ENCODE data around the gene RINT1.

The RINT1 gene

GRCh38 chr7:105532709-105533460, 884 bp downstream of the RINT1 start:
- H3K9ac ChIP-seq (ENCODE audit: low read length): peak overlapping the region; percentile 93
- no peaks in the 10 kb centered on the region for H3K9me3 ChIP-seq (replicated peaks; ENCODE audit: insufficient read depth, low read length)
- H3K4me1 ChIP-seq (ENCODE audit: low read length): peaks cover 10% of the 10 kb centered on the region
- H3K36me3 ChIP-seq (replicated peaks; ENCODE audit: insufficient read depth, low read length): no peaks in the 10 kb centered on the region
- H4K20me1 ChIP-seq (ENCODE audit: insufficient read depth, low read length): no peaks in the 10 kb centered on the region
- no peak for TF ChIP-seq EZH2 (optimal IDR thresholded peaks at IDR 0.05; ENCODE audit: low read depth, low read length)
- no peak for TF ChIP-seq EZH2phosphoT487 (IDR thresholded peaks at IDR 0.05; ENCODE audit: low read length)
- TF ChIP-seq, protein P1, sequence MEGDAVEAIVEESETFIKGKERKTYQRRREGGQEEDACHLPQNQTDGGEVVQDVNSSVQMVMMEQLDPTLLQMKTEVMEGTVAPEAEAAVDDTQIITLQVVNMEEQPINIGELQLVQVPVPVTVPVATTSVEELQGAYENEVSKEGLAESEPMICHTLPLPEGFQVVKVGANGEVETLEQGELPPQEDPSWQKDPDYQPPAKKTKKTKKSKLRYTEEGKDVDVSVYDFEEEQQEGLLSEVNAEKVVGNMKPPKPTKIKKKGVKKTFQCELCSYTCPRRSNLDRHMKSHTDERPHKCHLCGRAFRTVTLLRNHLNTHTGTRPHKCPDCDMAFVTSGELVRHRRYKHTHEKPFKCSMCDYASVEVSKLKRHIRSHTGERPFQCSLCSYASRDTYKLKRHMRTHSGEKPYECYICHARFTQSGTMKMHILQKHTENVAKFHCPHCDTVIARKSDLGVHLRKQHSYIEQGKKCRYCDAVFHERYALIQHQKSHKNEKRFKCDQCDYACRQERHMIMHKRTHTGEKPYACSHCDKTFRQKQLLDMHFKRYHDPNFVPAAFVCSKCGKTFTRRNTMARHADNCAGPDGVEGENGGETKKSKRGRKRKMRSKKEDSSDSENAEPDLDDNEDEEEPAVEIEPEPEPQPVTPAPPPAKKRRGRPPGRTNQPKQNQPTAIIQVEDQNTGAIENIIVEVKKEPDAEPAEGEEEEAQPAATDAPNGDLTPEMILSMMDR (IDR thresholded peaks at IDR 0.05; ENCODE audit: low read length): no peak
- H3K4me2 ChIP-seq (ENCODE audit: low read depth, low read length): peak overlapping the region; percentile 96
- H3K79me2 ChIP-seq (ENCODE audit: low read length): peaks cover 37% of the 10 kb centered on the region
- no peak for DNase-seq
- peak overlapping the region; percentile 82 for H2AFZ ChIP-seq (ENCODE audit: low read length)
- peak overlapping the region; percentile 98 for H3K4me3 ChIP-seq (ENCODE audit: low read length)
- peak overlapping the region; percentile 78; the same call in 1 of the 2 replicates for H3K27ac ChIP-seq (ENCODE audit: low read length)
- H3F3A ChIP-seq (ENCODE audit: insufficient read depth, low read length): peaks cover 12% of the 10 kb centered on the region
- no peaks in the 10 kb centered on the region for H3K9me2 ChIP-seq (replicated peaks; ENCODE audit: insufficient read depth, low read length)
- H3K27me3 ChIP-seq (replicated peaks; ENCODE audit: insufficient read depth, low read length): no peaks in the 10 kb centered on the region

DNA sequence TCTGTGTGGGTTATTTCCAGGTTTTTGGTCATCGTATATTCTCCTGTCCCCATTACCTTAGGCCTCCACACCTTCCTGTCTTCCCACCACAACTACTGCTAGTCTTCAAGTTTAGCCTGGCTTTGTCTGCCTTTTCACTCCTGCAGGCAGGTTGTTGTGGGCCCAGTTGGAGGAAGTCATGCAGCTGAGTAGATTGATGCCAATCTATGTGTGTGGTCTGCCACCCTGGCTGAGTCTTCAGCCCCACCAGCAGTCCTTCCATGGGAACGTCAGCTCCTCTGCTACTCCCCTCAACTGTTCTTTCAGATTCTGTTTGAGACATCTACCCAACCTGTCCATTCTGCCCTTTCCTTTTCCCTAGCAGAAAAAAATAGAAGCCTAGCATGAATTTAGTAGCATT, 6.3 kb downstream of the RINT1 start:
- Histone ChIP-seq H3K79me2 (ENCODE audit: low read length) (peaks cover 30% of the 10 kb centered on the region), H3K4me1 (ENCODE audit: low read length) (peaks cover 4% of the 10 kb centered on the region), H2AFZ (ENCODE audit: low read length) (no peak overlapping the region), H3K4me3 (ENCODE audit: low read length) (no peak overlapping the region), H3F3A (ENCODE audit: insufficient read depth, low read length) (no peaks in the 10 kb centered on the region), H3K27me3 (replicated peaks; ENCODE audit: insufficient read depth, low read length) (no peaks in the 10 kb centered on the region), H3K27ac (ENCODE audit: low read length) (no peak overlapping the region), H3K4me2 (ENCODE audit: low read depth, low read length) (no peak overlapping the region), H4K20me1 (ENCODE audit: insufficient read depth, low read length) (no peaks in the 10 kb centered on the region), H3K9ac (ENCODE audit: low read length) (no peak overlapping the region), H3K9me2 (replicated peaks; ENCODE audit: insufficient read depth, low read length) (no peaks in the 10 kb centered on the region), H3K9me3 (replicated peaks; ENCODE audit: insufficient read depth, low read length) (no peaks in the 10 kb centered on the region), H3K36me3 (replicated peaks; ENCODE audit: insufficient read depth, low read length) (peaks cover 7% of the 10 kb centered on the region; the same call in 1 of the 2 replicates)
- no peak for DNase-seq
- TF ChIP-seq EZH2 (optimal IDR thresholded peaks at IDR 0.05; ENCODE audit: low read depth, low read length) (no peak), EZH2phosphoT487 (IDR thresholded peaks at IDR 0.05; ENCODE audit: low read length) (no peak)
- TF ChIP-seq, protein P1 (IDR thresholded peaks at IDR 0.05; ENCODE audit: low read length): no peak

- DNase-seq: no peak
- Histone ChIP-seq H3K27me3 (replicated peaks; ENCODE audit: insufficient read depth, low read length) (no peaks in the 10 kb centered on the region), H3K4me2 (ENCODE audit: low read depth, low read length) (no peak overlapping the region), H3K4me1 (ENCODE audit: low read length) (no peaks in the 10 kb centered on the region; the same call in 1 of the 2 replicates), H2AFZ (ENCODE audit: low read length) (no peak overlapping the region), H3K27ac (ENCODE audit: low read length) (no peak overlapping the region), H3K9me3 (replicated peaks; ENCODE audit: insufficient read depth, low read length) (no peaks in the 10 kb centered on the region), H3F3A (ENCODE audit: insufficient read depth, low read length) (no peaks in the 10 kb centered on the region), H4K20me1 (ENCODE audit: insufficient read depth, low read length) (no peaks in the 10 kb centered on the region; the same call in 1 of the 2 replicates), H3K4me3 (ENCODE audit: low read length) (no peak overlapping the region), H3K79me2 (ENCODE audit: low read length) (no peaks in the 10 kb centered on the region), H3K9ac (ENCODE audit: low read length) (no peak overlapping the region), H3K36me3 (replicated peaks; ENCODE audit: insufficient read depth, low read length) (peaks cover 8% of the 10 kb centered on the region; the same call in 1 of the 2 replicates), H3K9me2 (replicated peaks; ENCODE audit: insufficient read depth, low read length) (no peaks in the 10 kb centered on the region)
- TF ChIP-seq, protein P1 (IDR thresholded peaks at IDR 0.05; ENCODE audit: low read length): no peak
- no peak for TF ChIP-seq EZH2 (optimal IDR thresholded peaks at IDR 0.05; ENCODE audit: low read depth, low read length)
- no peak for TF ChIP-seq EZH2phosphoT487 (IDR thresholded peaks at IDR 0.05; ENCODE audit: low read length)
Measured at GRCh38 chr7:105559926-105560325, 27.9 kb downstream of the RINT1 start.
